GM12878 (cell line): Measurements from ENCODE around the gene EFCAB13. TPM values are rescaled to one million over a fixed set of nuclear protein-coding genes. Genes with fewer than 3 reads are reported as not detected.

ENCODE experiments used
- ATAC-seq: fragments of 200-7000 bp; cut with Tn5 transposase; 3 replicates; pipeline ENCODE4 v1.9.1; 2020; ENCODE audit warnings: mild to moderate bottlenecking, moderate library complexity
- BruUV-seq: library from RNA; stranded (reverse); fragments of 400-500 nt; replicated peaks from 2 replicates; lab custom pipeline; 2021; lab: Mats Ljungman, UMichigan
- CTCF ChIA-PET: fragments of 300-600 bp; sonication (Branson Sonifier 250); formaldehyde crosslinking; extraction: SDS; loops from one replicate; lab custom pipeline; 2021; ENCODE audit warnings: inconsistent platforms; lab: Yijun Ruan, JAX
- POLR2A ChIA-PET: fragments of 350-600 bp; formaldehyde crosslinking; extraction: SDS; loops from one replicate; lab custom pipeline; 2021; ENCODE audit warnings: inconsistent platforms; lab: Charles Lee
- RAD21 ChIA-PET: fragments of 300-600 bp; sonication (Branson Sonifier 250); formaldehyde crosslinking; loops from one replicate; lab custom pipeline; 2023; ENCODE audit warnings: antibody characterized with exemption; ENCODE audit not compliant: unreplicated experiment; lab: Charles Lee
- SMC1A ChIA-PET: fragments of 300-600 bp; sonication (Branson Sonifier 250); formaldehyde crosslinking; loops from one replicate; lab custom pipeline; 2023; ENCODE audit not compliant: unreplicated experiment, uncharacterized antibody; lab: Charles Lee
- DNase-seq: peaks from one replicate; pipeline ENCODE4 v3.0.0-alpha.2; 2011; ENCODE audit warnings: low read depth, low spot score
- FAIRE-seq: peaks from 3 replicates; lab custom pipeline; 2011; peaks lifted over from hg19 to GRCh38; lab: Jason Lieb, UNC
- H2AFZ ChIP-seq: 2 replicates; pipeline ENCODE4 v1.6.0; 2011; ENCODE audit warnings: low read depth, low read length, control low read depth; ENCODE audit not compliant: control insufficient read depth
- H3K27ac ChIP-seq: 2 replicates; pipeline ENCODE4 v1.5.1; 2011; ENCODE audit warnings: control low read depth; ENCODE audit not compliant: control insufficient read depth, insufficient read depth
- H3K27me3 ChIP-seq, 2 experiments: replicated peaks in 1 of 2; 2 replicates each; pipeline versions ENCODE4 v1.6.0 to v1.6.1; 2011; ENCODE audit warnings: low read length in 1 of 2; ENCODE audit not compliant: control insufficient read depth in 2 of 2, insufficient read depth in 2 of 2
- H3K36me3 ChIP-seq, 2 experiments: 2 replicates each; pipeline ENCODE4 v1.5.1; 2011; ENCODE audit warnings: low read length in 1 of 2; ENCODE audit not compliant: control insufficient read depth in 2 of 2, insufficient read depth in 2 of 2
- H3K4me1 ChIP-seq: 2 replicates; pipeline ENCODE4 v1.6.1; 2011; ENCODE audit warnings: mild to moderate bottlenecking, low read length, moderate library complexity, mixed read lengths; ENCODE audit not compliant: control insufficient read depth, insufficient read depth
- H3K4me2 ChIP-seq: 2 replicates; pipeline ENCODE4 v1.6.0; 2011; ENCODE audit warnings: control low read depth; ENCODE audit not compliant: control insufficient read depth, insufficient read depth
- H3K4me3 ChIP-seq: fragments of 200-600 bp; sonication (generic); 2 replicates; pipeline ENCODE4 v1.5.1; 2016
- H3K79me2 ChIP-seq: 2 replicates; pipeline ENCODE4 v1.6.0; 2011; ENCODE audit warnings: low read length; ENCODE audit not compliant: control insufficient read depth, insufficient read depth
- H3K9ac ChIP-seq: 2 replicates; pipeline ENCODE4 v1.8.0; 2011; ENCODE audit warnings: low read length, control low read depth, mixed read lengths; ENCODE audit not compliant: control insufficient read depth, insufficient read depth
- H3K9me3 ChIP-seq: replicated peaks from 3 replicates; pipeline ENCODE4 v1.5.1; 2011; ENCODE audit warnings: mild to moderate bottlenecking, low read length; ENCODE audit not compliant: control insufficient read depth, insufficient read depth
- H4K20me1 ChIP-seq: 2 replicates; pipeline ENCODE4 v1.6.0; 2011; ENCODE audit not compliant: control insufficient read depth, insufficient read depth
- CHD1 ChIP-seq: IDR thresholded peaks from 2 replicates; pipeline ENCODE4 v1.6.1; 2012; ENCODE audit warnings: low read depth, low read length, improper control_type of control experiment
- HDGF ChIP-seq: fragments of 450-650 bp; IDR thresholded peaks from 2 replicates; pipeline ENCODE4 v1.6.1; 2016; ENCODE audit warnings: antibody characterized with exemption
- MYC ChIP-seq: IDR thresholded peaks from 2 replicates; pipeline ENCODE4 v1.6.1; 2011; ENCODE audit warnings: mild to moderate bottlenecking, low read length, moderate library complexity, inconsistent platforms; ENCODE audit not compliant: insufficient read depth, insufficient replicate concordance, insufficient read length, severe bottlenecking
- NFIC ChIP-seq: IDR thresholded peaks from 2 replicates; pipeline ENCODE4 v1.6.1; 2012; ENCODE audit warnings: low read depth, mild to moderate bottlenecking, inconsistent platforms, low read length, moderate library complexity
- PAX8 ChIP-seq: fragments of 450-650 bp; IDR thresholded peaks from 2 replicates; pipeline ENCODE4 v1.6.1; 2017; ENCODE audit warnings: mild to moderate bottlenecking, moderate library complexity
- POLR2A ChIP-seq: IDR thresholded peaks from 2 replicates; pipeline ENCODE4 v1.6.1; 2011; ENCODE audit warnings: low read depth, mild to moderate bottlenecking, low read length
- POLR2AphosphoS2 ChIP-seq: IDR thresholded peaks from 2 replicates; pipeline ENCODE4 v1.6.1; 2011; ENCODE audit warnings: low read depth, mild to moderate bottlenecking, low read length, improper control_type of control experiment, moderate library complexity
- REST ChIP-seq: IDR thresholded peaks from 2 replicates; pipeline ENCODE4 v1.6.1; 2012; ENCODE audit warnings: mild to moderate bottlenecking, low read depth, low read length
- SIX5 ChIP-seq: IDR thresholded peaks from 2 replicates; pipeline ENCODE4 v1.6.1; 2011; ENCODE audit warnings: mild to moderate bottlenecking, low read depth, low read length, moderate library complexity; ENCODE audit not compliant: severe bottlenecking
- SKIL ChIP-seq: fragments of 450-650 bp; IDR thresholded peaks from 2 replicates; pipeline ENCODE4 v1.6.1; 2017; ENCODE audit warnings: mild to moderate bottlenecking, low read depth, inconsistent platforms; ENCODE audit not compliant: poor library complexity, severe bottlenecking
- SRF ChIP-seq, 2 experiments: IDR thresholded peaks; 2 replicates each; pipeline ENCODE4 v1.6.1; 2011; ENCODE audit warnings: low read depth in 2 of 2, low read length in 2 of 2, mild to moderate bottlenecking in 1 of 2, moderate library complexity in 1 of 2
- SUZ12 ChIP-seq: fragments of 200-600 bp; sonication (generic); IDR thresholded peaks from one replicate; pipeline ENCODE4 v1.6.1; 2018; ENCODE audit warnings: antibody characterized with exemption, mild to moderate bottlenecking; ENCODE audit not compliant: unreplicated experiment
- USF1 ChIP-seq: IDR thresholded peaks from 2 replicates; pipeline ENCODE4 v1.6.1; 2011; ENCODE audit warnings: borderline replicate concordance, low read depth, mild to moderate bottlenecking, moderate library complexity, mixed read lengths, low read length; ENCODE audit not compliant: insufficient read depth; ENCODE audit errors: extremely low read length
- ZBED1 ChIP-seq: IDR thresholded peaks from 2 replicates; pipeline ENCODE4 v1.6.1; 2016; ENCODE audit warnings: borderline replicate concordance
- WGBS: methylation state at CpG from one replicate; pipeline ENCODE4 v1.1.6; 2016; ENCODE audit warnings: low lambda C conversion rate; ENCODE audit not compliant: insufficient replicate concordance, insufficient coverage; ENCODE audit errors: missing lambda C conversion rate; 5-methylcytosine and 5-hydroxymethylcytosine counted together
- in situ Hi-C: fragments of 300-500 bp; cut with MboI; formaldehyde crosslinking; loops from 9 replicates; pipeline ENCODE4 v1.14.3; 2018; ENCODE audit warnings: mixed read lengths
- intact Hi-C: fragments of 100-400 bp; cut with micrococcal nuclease; formaldehyde crosslinking; loops from one replicate; pipeline ENCODE4 v1.14.2; 2022; ENCODE audit not compliant: unreplicated experiment
- polyA plus RNA-seq, 11 experiments: library from polyadenylated mRNA; depleted of rRNA in 4 of 11; unstranded in 6 of 11; stranded (reverse) in 5 of 11; fragments of >200 nt; fragmentation: Nextera tagmentation in 4 of 11; fragmentation: Illumina TruSeq in 1 of 11; extraction: Ambion mirVana in 4 of 11; extraction: Trizol in 1 of 11; gene quantifications; 1 replicate in 1 of 11; 2 replicates in 10 of 11; pipeline versions ENCODE4 v1.2.1 to v1.2.3, GENCODE V29; 2011 to 2016; ENCODE audit warnings: inconsistent platforms in 2 of 11, missing spikeins in 2 of 11, low read depth in 1 of 11
- total RNA-seq, 4 experiments: library from RNA; depleted of rRNA in 3 of 4; stranded (reverse); fragments of >200 nt in 3 of 4; fragmentation: Illumina TruSeq in 1 of 4; extraction: Trizol in 1 of 4; gene quantifications; 2 replicates each; pipeline versions ENCODE4 v1.2.1 to v1.2.3, GENCODE V29; 2013 to 2021

EFCAB13 gene
- total and polyA plus RNA-seq, 10 of the 15 experiments (the other 5 are each of a cell fraction or from before 2014, with no cell fraction given): 0.90 to 8.7 (median 5.0) TPM

GRCh38 chr17:47274319-47275069 lies 49.3 kb upstream of the EFCAB13 start:
- no peak for DNase-seq
- Histone ChIP-seq H3K4me3 (no peak overlapping the region), H3K9ac (no peak overlapping the region), H3K4me1 (peaks cover 28% of the 10 kb centered on the region), H3K9me3 (no peaks in the 10 kb centered on the region; the same call in 1 of the 3 replicates), H3K79me2 (no peaks in the 10 kb centered on the region), H2AFZ (no peak overlapping the region), H3K27ac (no peak overlapping the region), H3K36me3 (no peaks in the 10 kb centered on the region), H3K27me3 (no peaks in the 10 kb centered on the region), H4K20me1 (no peaks in the 10 kb centered on the region), H3K4me2 (no peak overlapping the region)
- TF ChIP-seq ZBED1 (no peak), SKIL (no peak), SRF (IDR thresholded peaks at IDR 0.05; ENCODE audit: low read depth in 2 of 2, low read length in 2 of 2) (no peak), CHD1 (no peak), NFIC (no peak), PAX8 (no peak), MYC (no peak), POLR2A (no peak), SUZ12 (no peak), POLR2AphosphoS2 (no peak), HDGF (no peak), USF1 (no peak), SIX5 (no peak), REST (no peak)
- intact Hi-C loops (no loop called here), in situ Hi-C loops (no loop called here)
- 80% methylated on average over 5 of the region's 5 CpGs for WGBS
- no TSS peak for BruUV-seq
- POLR2A ChIA-PET: interaction anchor here (0.7 to 2.6 kb wide), 4 partner anchors 8 to 18 kb away, joined by 3 to 15 read pairs (median 4); no protein-coding TSS in a partner anchor
- CTCF ChIA-PET: interaction anchor here (1.0 to 1.4 kb wide), 5 partner anchors 10 to 16 kb away, joined by 3 to 6 read pairs (median 5); no protein-coding TSS in a partner anchor
- RAD21 ChIA-PET: interaction anchor here (2.3 to 7.1 kb wide), 3 partner anchors 14 to 44 kb away, joined by 11 to 43 read pairs (median 12); no protein-coding TSS in a partner anchor
- FAIRE-seq: no peak
- SMC1A ChIA-PET: interaction anchor here (0.7 to 4.8 kb wide), 7 partner anchors 9 to 41 kb away, joined by 3 to 20 read pairs (median 5); partner anchors contain the start of gene ITGB3
- ATAC-seq: no peak
